Lung (tissue), 13 donors: Measurements from ENCODE around the gene MFAP5. TPM values are rescaled to one million over a fixed set of nuclear protein-coding genes. Genes with fewer than 3 reads are reported as not detected.

Source experiments
- ATAC-seq: fragments of 200-7000 bp; cut with Tn5 transposase; one replicate; pipeline ENCODE4 v1.9.1; 2020; ENCODE audit warnings: moderate number of reproducible peaks; ENCODE audit not compliant: insufficient read depth, low FRiP score
- DNase-seq, 3 donors: peaks; one replicate each; pipeline ENCODE4 v3.0.0-alpha.2; 2013 to 2017
- H3K27ac ChIP-seq, 2 donors: one replicate each; pipeline ENCODE4 v1.5.1; 2013; ENCODE audit warnings: mild to moderate bottlenecking in 2 of 2, moderate library complexity in 2 of 2, control low read depth in 1 of 2, inconsistent platforms in 1 of 2, low read depth in 1 of 2, low read length in 1 of 2
- H3K27me3 ChIP-seq, 3 donors: one replicate each; pipeline ENCODE4 v1.5.1; 2013; ENCODE audit warnings: low read length in 2 of 3; ENCODE audit not compliant: control insufficient read depth in 3 of 3, insufficient read depth in 3 of 3
- H3K36me3 ChIP-seq, 4 donors: one replicate each; pipeline ENCODE4 v1.5.1; 2013; ENCODE audit warnings: low read length in 4 of 4, mild to moderate bottlenecking in 1 of 4, moderate library complexity in 1 of 4; ENCODE audit not compliant: control insufficient read depth in 4 of 4, insufficient read depth in 4 of 4
- H3K4me1 ChIP-seq, 5 donors: one replicate each; pipeline ENCODE4 v1.5.1; 2013; ENCODE audit warnings: low read length in 5 of 5, mild to moderate bottlenecking in 2 of 5, moderate library complexity in 1 of 5; ENCODE audit not compliant: control insufficient read depth in 5 of 5, insufficient read depth in 5 of 5
- H3K4me3 ChIP-seq: one replicate; pipeline ENCODE4 v1.5.1; 2013; ENCODE audit warnings: mild to moderate bottlenecking, control low read depth, moderate library complexity
- H3K9ac ChIP-seq, 2 donors: one replicate each; pipeline ENCODE4 v1.5.1; 2013; ENCODE audit warnings: low read length in 2 of 2, control low read depth in 1 of 2; ENCODE audit not compliant: insufficient read depth in 1 of 2
- H3K9me3 ChIP-seq, 4 donors: one replicate each; pipeline ENCODE4 v1.5.1; 2013; ENCODE audit warnings: low read length in 3 of 4, mild to moderate bottlenecking in 1 of 4, moderate library complexity in 1 of 4; ENCODE audit not compliant: control insufficient read depth in 4 of 4, insufficient read depth in 3 of 4
- WGBS, 2 donors: extraction: QIAGEN DNeasy Blood & Tissue Kit; methylation state at CpG; one replicate each; pipeline ENCODE4 v1.1.7; 2013; 5-methylcytosine and 5-hydroxymethylcytosine counted together
- polyA plus RNA-seq, 2 donors: library from polyadenylated mRNA; stranded (reverse); fragments of 200-250 nt; gene quantifications; one replicate each; pipeline ENCODE4 v1.2.1, GENCODE V29; 2013
- small RNA-seq: library from RNA; depleted of rRNA; stranded (forward); fragments of <200 nt; gene quantifications from one replicate; pipeline ENCODE3, GENCODE V24; 2014; ENCODE audit warnings: low replicate concordance
- total RNA-seq, 2 donors: library from RNA; depleted of rRNA in 1 of 2; stranded (reverse); fragments of >200 nt in 1 of 2; gene quantifications; one replicate each; pipeline ENCODE4 v1.2.1, GENCODE V29; 2014 to 2021
- TF ChIP-seq, protein P1 (sequence below): IDR thresholded peaks from 2 replicates; pipeline ENCODE4 v1.5.1; 2012; ENCODE audit warnings: mild to moderate bottlenecking; ENCODE audit errors: control extremely low read depth, extremely low read depth
- donor health status: control.
- donor health status: control.
- donor health status: Bipolar disorder and iron deficiency.
- donor health status: healthy.
- donor health status: DM: yes; HTN: yes; CAD: no.

MFAP5 gene
- total and polyA plus RNA-seq, 4 donors, result 1.6 to 10.0 (median 3.5) TPM

DNA sequence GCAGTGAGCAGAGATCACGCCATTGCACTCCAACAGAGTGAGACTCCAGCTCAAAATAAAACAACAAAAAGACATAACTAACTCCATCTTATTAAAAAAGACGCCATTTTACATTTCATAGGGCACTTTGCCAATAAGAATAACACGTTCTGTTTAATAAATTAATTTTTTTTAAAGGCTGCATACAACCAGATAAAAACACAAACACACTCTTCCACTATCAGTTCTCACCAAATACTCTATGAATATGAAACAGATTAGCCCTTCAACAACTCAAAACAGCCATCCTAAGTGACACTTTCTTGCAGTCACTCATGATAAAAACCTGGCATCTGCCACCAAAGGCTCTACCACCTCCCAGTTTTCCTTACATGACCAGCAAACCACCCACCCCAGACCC is 66.1 kb downstream of the MFAP5 start:
- no peak overlapping the region for H3K27ac ChIP-seq
- TF ChIP-seq, protein P1, sequence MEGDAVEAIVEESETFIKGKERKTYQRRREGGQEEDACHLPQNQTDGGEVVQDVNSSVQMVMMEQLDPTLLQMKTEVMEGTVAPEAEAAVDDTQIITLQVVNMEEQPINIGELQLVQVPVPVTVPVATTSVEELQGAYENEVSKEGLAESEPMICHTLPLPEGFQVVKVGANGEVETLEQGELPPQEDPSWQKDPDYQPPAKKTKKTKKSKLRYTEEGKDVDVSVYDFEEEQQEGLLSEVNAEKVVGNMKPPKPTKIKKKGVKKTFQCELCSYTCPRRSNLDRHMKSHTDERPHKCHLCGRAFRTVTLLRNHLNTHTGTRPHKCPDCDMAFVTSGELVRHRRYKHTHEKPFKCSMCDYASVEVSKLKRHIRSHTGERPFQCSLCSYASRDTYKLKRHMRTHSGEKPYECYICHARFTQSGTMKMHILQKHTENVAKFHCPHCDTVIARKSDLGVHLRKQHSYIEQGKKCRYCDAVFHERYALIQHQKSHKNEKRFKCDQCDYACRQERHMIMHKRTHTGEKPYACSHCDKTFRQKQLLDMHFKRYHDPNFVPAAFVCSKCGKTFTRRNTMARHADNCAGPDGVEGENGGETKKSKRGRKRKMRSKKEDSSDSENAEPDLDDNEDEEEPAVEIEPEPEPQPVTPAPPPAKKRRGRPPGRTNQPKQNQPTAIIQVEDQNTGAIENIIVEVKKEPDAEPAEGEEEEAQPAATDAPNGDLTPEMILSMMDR, result no peak
- H3K4me1 ChIP-seq, result no peaks in the 10 kb centered on the region
- H3K36me3 ChIP-seq, result no peaks in the 10 kb centered on the region
- no peak overlapping the region for H3K4me3 ChIP-seq
- no peaks in the 10 kb centered on the region for H3K27me3 ChIP-seq
- ATAC-seq (no peak), DNase-seq (no peak)
- H3K9me3 ChIP-seq, result peaks cover 0 to 1% (median 0%) of the 10 kb centered on the region in 4 donors
- no peak overlapping the region for H3K9ac ChIP-seq
- WGBS, 2 donors, result 68 to 85% methylated on average over 3 of the region's 3 CpGs

Small RNA genes within 50 kb of the gene (small RNA-seq; reads per million reads assigned to genes)
- gene RF00564, result not detected

Other genes starting within 250 kb of the MFAP5 start
- gene CLEC6A, start 206.9 kb downstream of the MFAP5 start, total RNA-seq, result 1 to 10 TPM in 1 of 2 donors, under 1 TPM in 1; 0.31 to 1.1 TPM
- gene CLEC6A, start 206.9 kb downstream of the MFAP5 start, polyA plus RNA-seq, result 1 to 10 TPM in 1 of 2 donors, under 1 TPM in 1; 0.20 to 2.0 TPM
- gene CLEC4D, start 149.3 kb downstream of the MFAP5 start, total RNA-seq, result 1 to 10 TPM; 1.6 to 4.5 TPM
- 10 to 100 TPM in 1 of 2 donors, under 1 TPM in 1; 0.61 to 39.2 TPM for gene CLEC4D, start 149.3 kb downstream of the MFAP5 start, polyA plus RNA-seq
- 10 to 100 TPM in 1 of 2 donors, 1 to 10 TPM in 1; 5.5 to 15.3 TPM for gene CLEC4E, start 121.9 kb downstream of the MFAP5 start, total RNA-seq
- 100 to 1,000 TPM in 1 of 2 donors, 10 to 100 TPM in 1; 24.1 to 112 TPM for gene CLEC4E, start 121.9 kb downstream of the MFAP5 start, polyA plus RNA-seq
- under 1 TPM; 0.46 to 0.58 TPM for gene AICDA, start 50.0 kb downstream of the MFAP5 start, total RNA-seq
- gene AICDA, start 50.0 kb downstream of the MFAP5 start, polyA plus RNA-seq, result under 1 TPM; 0.10 to 0.14 TPM
- gene RIMKLB, start 35.2 kb upstream of the MFAP5 start, total RNA-seq, result 10 to 100 TPM; 28.2 to 95.1 TPM
- gene RIMKLB, start 35.2 kb upstream of the MFAP5 start, polyA plus RNA-seq, result 10 to 100 TPM; 19.9 to 43.2 TPM
- 1 to 10 TPM in 1 of 2 donors, not detected in 1; 1.1 TPM for gene A2ML1, start 159.8 kb upstream of the MFAP5 start, total RNA-seq
- under 1 TPM; 0.04 to 0.06 TPM for gene A2ML1, start 159.8 kb upstream of the MFAP5 start, polyA plus RNA-seq